Lung (tissue), 12 donors: ENCODE measurements around the gene ARL8B. TPM values are rescaled to one million over a fixed set of nuclear protein-coding genes. Genes with fewer than 3 reads are reported as not detected.
"Not testable (repeated sequence)": the region's sequence is repeated elsewhere in the genome, so short reads cannot be mapped to it uniquely, and the experiment has no call there.

Experiments used
- ATAC-seq: fragments of 200-7000 bp; cut with Tn5 transposase; one replicate; pipeline ENCODE4 v1.9.1; 2020; ENCODE audit warnings: moderate number of reproducible peaks; ENCODE audit not compliant: insufficient read depth, low FRiP score
- DNase-seq, 3 donors: peaks; one replicate each; pipeline ENCODE4 v3.0.0-alpha.2; 2013 to 2017
- H3K27ac ChIP-seq, 2 donors: one replicate each; pipeline ENCODE4 v1.5.1; 2013; ENCODE audit warnings: mild to moderate bottlenecking in 2 of 2, moderate library complexity in 2 of 2, control low read depth in 1 of 2, inconsistent platforms in 1 of 2, low read depth in 1 of 2, low read length in 1 of 2
- H3K27me3 ChIP-seq, 3 donors: one replicate each; pipeline ENCODE4 v1.5.1; 2013; ENCODE audit warnings: low read length in 2 of 3; ENCODE audit not compliant: control insufficient read depth in 3 of 3, insufficient read depth in 3 of 3
- H3K36me3 ChIP-seq, 4 donors: one replicate each; pipeline ENCODE4 v1.5.1; 2013; ENCODE audit warnings: low read length in 4 of 4, mild to moderate bottlenecking in 1 of 4, moderate library complexity in 1 of 4; ENCODE audit not compliant: control insufficient read depth in 4 of 4, insufficient read depth in 4 of 4
- H3K4me1 ChIP-seq, 5 donors: one replicate each; pipeline ENCODE4 v1.5.1; 2013; ENCODE audit warnings: low read length in 5 of 5, mild to moderate bottlenecking in 2 of 5, moderate library complexity in 1 of 5; ENCODE audit not compliant: control insufficient read depth in 5 of 5, insufficient read depth in 5 of 5
- H3K4me3 ChIP-seq: one replicate; pipeline ENCODE4 v1.5.1; 2013; ENCODE audit warnings: mild to moderate bottlenecking, control low read depth, moderate library complexity
- H3K9ac ChIP-seq, 2 donors: one replicate each; pipeline ENCODE4 v1.5.1; 2013; ENCODE audit warnings: low read length in 2 of 2, control low read depth in 1 of 2; ENCODE audit not compliant: insufficient read depth in 1 of 2
- H3K9me3 ChIP-seq, 4 donors: one replicate each; pipeline ENCODE4 v1.5.1; 2013; ENCODE audit warnings: low read length in 3 of 4, mild to moderate bottlenecking in 1 of 4, moderate library complexity in 1 of 4; ENCODE audit not compliant: control insufficient read depth in 4 of 4, insufficient read depth in 3 of 4
- WGBS, 2 donors: extraction: QIAGEN DNeasy Blood & Tissue Kit; methylation state at CpG; one replicate each; pipeline ENCODE4 v1.1.7; 2013; 5-methylcytosine and 5-hydroxymethylcytosine counted together
- polyA plus RNA-seq, 2 donors: library from polyadenylated mRNA; stranded (reverse); fragments of 200-250 nt; gene quantifications; one replicate each; pipeline ENCODE4 v1.2.1, GENCODE V29; 2013
- total RNA-seq, 2 donors: library from RNA; depleted of rRNA in 1 of 2; stranded (reverse); fragments of >200 nt in 1 of 2; gene quantifications; one replicate each; pipeline ENCODE4 v1.2.1, GENCODE V29; 2014 to 2021
- TF ChIP-seq, protein P1 (sequence below): IDR thresholded peaks from 2 replicates; pipeline ENCODE4 v1.5.1; 2012; ENCODE audit warnings: mild to moderate bottlenecking; ENCODE audit errors: control extremely low read depth, extremely low read depth
- donor health status: control.
- donor health status: control.
- donor health status: Bipolar disorder and iron deficiency.
- donor health status: healthy.
- donor health status: DM: yes; HTN: yes; CAD: no.

ARL8B gene
- total and polyA plus RNA-seq, 4 donors: 58.9 to 108 (median 74.8) TPM

DNA sequence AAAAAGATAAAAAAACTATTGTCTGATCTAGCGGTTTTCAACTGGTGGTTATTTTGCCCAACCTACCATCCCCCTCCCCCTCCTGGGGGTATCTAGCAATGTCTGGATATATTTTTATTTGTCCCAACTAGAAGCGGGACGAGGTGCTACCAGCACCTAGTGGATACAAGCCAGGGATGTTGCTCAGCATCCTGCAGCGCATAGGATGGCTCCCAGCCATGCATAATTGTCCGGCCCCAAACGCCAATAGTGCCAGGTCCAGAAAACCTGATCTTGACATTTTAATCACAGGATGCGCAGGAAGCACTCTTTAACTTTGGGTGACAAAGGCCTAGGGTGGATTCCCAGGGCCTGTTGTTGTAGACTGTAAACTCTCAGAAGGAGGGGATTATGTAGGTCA lies 17.0 kb upstream of the ARL8B start:
- TF ChIP-seq, protein P1, sequence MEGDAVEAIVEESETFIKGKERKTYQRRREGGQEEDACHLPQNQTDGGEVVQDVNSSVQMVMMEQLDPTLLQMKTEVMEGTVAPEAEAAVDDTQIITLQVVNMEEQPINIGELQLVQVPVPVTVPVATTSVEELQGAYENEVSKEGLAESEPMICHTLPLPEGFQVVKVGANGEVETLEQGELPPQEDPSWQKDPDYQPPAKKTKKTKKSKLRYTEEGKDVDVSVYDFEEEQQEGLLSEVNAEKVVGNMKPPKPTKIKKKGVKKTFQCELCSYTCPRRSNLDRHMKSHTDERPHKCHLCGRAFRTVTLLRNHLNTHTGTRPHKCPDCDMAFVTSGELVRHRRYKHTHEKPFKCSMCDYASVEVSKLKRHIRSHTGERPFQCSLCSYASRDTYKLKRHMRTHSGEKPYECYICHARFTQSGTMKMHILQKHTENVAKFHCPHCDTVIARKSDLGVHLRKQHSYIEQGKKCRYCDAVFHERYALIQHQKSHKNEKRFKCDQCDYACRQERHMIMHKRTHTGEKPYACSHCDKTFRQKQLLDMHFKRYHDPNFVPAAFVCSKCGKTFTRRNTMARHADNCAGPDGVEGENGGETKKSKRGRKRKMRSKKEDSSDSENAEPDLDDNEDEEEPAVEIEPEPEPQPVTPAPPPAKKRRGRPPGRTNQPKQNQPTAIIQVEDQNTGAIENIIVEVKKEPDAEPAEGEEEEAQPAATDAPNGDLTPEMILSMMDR: no peak
- H3K27ac ChIP-seq: no peak overlapping the region
- 84 to 92% methylated on average over 7 of the region's 7 CpGs for WGBS, 2 donors

DNA sequence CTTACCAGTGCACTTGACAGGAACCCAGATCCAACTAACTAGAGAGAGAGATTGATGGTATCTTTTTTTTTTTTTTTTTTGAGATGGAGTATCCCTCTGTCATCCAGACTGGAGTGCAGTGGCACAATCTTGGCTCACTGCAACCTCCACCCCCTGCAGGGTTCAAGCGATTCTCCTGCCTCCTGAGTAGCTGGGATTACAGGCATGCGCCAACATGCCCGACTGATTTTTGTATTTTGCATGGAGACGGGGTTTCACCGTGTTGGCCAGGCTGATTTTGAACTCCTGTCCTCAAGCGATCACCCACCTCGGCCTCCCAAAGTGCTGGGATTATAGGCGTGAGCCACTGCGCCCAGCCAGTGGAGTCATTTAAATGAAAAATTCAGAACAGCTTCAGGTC lies 15.7 kb upstream of the ARL8B start:
- 92 to 94% methylated on average over 9 of the region's 9 CpGs for WGBS, 2 donors

More for the DNA sequence above, 17.0 kb upstream of the ARL8B start:
- DNase-seq (no peak), ATAC-seq (no peak)
- Histone ChIP-seq H3K4me1 (no peaks in the 10 kb centered on the region), H3K27me3 (no peaks in the 10 kb centered on the region), H3K36me3 (no peaks in the 10 kb centered on the region), H3K9me3 (no peaks in the 10 kb centered on the region), H3K4me3 (no peak overlapping the region), H3K9ac (no peak overlapping the region)

DNA sequence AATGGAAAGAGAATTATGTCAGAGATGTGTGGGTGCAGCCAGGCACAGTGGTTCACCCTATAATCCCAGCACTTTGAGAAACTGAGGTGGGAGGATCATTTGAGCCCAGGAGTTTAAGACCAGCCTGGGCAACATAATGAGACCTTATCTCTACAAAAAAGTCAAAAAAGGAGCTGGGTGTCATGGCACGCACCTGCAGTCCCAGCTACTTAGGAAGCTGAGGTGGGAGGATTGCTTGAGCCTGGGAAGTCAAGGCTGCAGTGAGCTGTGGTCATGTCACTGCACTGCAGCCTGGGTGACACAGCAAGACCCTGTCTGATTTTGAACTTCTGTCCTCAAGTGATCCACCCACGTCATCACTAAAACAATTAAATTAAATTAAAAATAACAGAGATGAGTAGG lies 15.2 kb upstream of the ARL8B start:
- not testable (repeated sequence) for H3K4me1 ChIP-seq, H3K27ac ChIP-seq, H3K27me3 ChIP-seq, H3K4me3 ChIP-seq, H3K9ac ChIP-seq, DNase-seq, H3K9me3 ChIP-seq, ATAC-seq, H3K36me3 ChIP-seq
- 81 to 86% methylated on average over 2 of the region's 2 CpGs for WGBS, 2 donors

More for the DNA sequence above, 15.7 kb upstream of the ARL8B start:
- H3K9me3 ChIP-seq, ATAC-seq, H3K9ac ChIP-seq, H3K27me3 ChIP-seq, DNase-seq, H3K27ac ChIP-seq, H3K36me3 ChIP-seq, H3K4me1 ChIP-seq, H3K4me3 ChIP-seq: not testable (repeated sequence)

DNA sequence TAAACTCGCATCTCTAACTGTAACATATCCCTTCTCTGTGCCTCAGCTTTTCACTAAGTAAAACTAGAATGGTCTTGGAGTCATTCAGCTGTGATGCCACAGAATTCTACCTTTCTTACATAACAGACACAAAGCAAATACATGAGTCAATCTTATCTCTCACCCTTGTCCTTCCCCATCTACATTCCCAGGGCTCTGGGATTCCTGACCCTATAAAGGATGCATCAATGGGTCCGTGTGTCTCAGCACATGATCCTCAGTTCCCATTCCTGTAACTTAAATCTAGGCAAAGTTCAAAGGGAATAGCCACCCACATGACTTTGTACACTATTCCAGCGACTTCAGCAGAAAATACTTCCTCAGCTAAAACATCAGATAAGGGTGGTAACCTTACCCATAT lies 11.8 kb upstream of the ARL8B start:
- Histone ChIP-seq H3K36me3 (no peaks in the 10 kb centered on the region), H3K9me3 (no peaks in the 10 kb centered on the region), H3K4me1 (no peaks in the 10 kb centered on the region), H3K9ac (no peak overlapping the region), H3K27ac (no peak overlapping the region), H3K4me3 (no peak overlapping the region), H3K27me3 (no peaks in the 10 kb centered on the region)
- no peak for DNase-seq
- TF ChIP-seq, protein P1: no peak
- ATAC-seq: no peak
- WGBS, 2 donors: 74 to 78% methylated on average over 3 of the region's 3 CpGs

DNA sequence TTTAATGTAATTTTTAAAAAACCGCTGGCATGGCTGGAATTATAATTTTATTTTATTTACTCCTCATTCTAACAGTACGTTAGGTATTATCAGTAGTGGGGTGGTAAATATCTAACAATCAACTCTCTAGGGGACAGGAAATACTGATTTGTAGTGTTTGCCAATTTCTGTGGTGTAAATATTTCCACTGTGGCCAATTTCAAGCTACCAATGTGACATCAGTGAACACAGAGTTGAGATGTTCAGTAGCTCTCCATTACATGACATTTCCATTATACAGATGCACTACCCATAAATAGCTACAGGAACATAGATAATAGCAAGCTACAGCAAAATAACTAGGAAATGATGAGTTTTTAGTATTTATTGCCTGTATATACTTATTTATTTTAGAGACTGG lies 10.0 kb upstream of the ARL8B start:
- 76 to 93% methylated on average over 2 of the region's 2 CpGs for WGBS, 2 donors
- Histone ChIP-seq H3K4me1 (no peaks in the 10 kb centered on the region), H3K27ac (no peak overlapping the region), H3K9ac (no peak overlapping the region), H3K4me3 (no peak overlapping the region), H3K36me3 (no peaks in the 10 kb centered on the region), H3K9me3 (no peaks in the 10 kb centered on the region), H3K27me3 (no peaks in the 10 kb centered on the region)
- ATAC-seq (no peak), DNase-seq (no peak)
- TF ChIP-seq, protein P1: no peak

DNA sequence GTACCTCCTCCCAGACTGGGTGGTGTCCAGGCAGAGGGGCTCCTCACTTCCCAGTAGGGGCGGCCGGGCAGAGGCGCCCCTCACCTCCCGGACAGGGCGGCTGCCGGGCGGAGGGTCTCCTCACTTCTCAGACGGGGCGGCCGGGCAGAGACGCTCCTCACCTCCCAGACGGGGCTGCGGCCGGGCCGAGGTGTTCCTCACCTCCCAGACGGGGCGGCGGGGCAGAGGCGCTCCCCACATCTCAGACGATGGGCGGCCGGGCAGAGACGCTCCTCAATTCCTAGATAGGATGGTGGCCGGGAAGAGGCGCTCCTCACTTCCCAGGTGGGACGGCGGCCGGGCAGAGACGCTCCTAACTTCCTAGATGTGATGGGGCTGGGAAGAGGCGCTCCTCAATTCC lies 8.4 kb upstream of the ARL8B start:
- not testable (repeated sequence) for H3K9me3 ChIP-seq, H3K27ac ChIP-seq, H3K4me3 ChIP-seq, H3K9ac ChIP-seq, H3K27me3 ChIP-seq, H3K36me3 ChIP-seq, DNase-seq, ATAC-seq, H3K4me1 ChIP-seq
- WGBS, 2 donors: 95 to 98% methylated on average over 30 of the region's 30 CpGs
